CD1c-positive myeloid dendritic cell (primary cell): ENCODE data around the gene AXL.
"Not testable (repeated sequence)": the region's sequence is repeated elsewhere in the genome, so short reads cannot be mapped to it uniquely, and the experiment has no call there.

Source experiments
- DNase-seq: peaks from one replicate; pipeline ENCODE4 v3.0.0-alpha.2; 2016; ENCODE audit errors: extremely low spot score

Gene AXL

DNA sequence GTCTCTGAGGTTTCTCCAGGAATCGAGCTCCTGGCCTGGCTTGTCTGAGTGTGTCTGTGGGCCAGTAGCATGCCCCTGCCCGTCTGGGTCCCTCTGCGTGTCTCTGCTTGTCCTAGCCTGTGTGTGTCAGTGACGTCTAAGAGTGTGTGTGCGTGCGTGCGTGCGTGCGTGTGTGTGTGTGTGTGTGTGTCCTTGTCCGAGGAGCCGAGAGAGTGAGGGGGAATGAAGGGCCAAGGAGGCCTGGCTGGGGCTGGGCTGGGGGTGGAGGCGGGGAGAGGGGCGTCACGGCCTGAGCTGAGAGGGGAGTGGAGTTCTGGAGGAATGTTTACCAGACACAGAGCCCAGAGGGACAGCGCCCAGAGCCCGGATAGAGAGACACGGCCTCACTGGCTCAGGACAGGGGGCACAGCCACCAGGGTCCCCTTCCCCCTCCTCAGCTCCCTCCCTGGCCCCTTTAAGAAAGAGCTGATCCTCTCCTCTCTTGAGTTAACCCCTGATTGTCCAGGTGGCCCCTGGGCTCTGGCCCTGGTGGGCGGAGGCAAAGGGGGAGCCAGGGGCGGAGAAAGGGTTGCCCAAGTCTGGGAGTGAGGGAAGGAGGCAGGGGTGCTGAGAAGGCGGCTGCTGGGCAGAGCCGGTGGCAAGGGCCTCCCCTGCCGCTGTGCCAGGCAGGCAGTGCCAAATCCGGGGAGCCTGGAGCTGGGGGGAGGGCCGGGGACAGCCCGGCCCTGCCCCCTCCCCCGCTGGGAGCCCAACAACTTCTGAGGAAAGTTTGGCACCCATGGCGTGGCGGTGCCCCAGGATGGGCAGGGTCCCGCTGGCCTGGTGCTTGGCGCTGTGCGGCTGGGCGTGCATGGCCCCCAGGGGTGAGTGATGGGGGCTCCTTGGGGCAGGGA, at the start of gene AXL:
Gene AXL, plus strand, starts transcription at position 609 of the 893 bp plus-strand sequence. Its CDS starts 170 bp downstream, at position 779.
- DNase-seq = no peak

DNA sequence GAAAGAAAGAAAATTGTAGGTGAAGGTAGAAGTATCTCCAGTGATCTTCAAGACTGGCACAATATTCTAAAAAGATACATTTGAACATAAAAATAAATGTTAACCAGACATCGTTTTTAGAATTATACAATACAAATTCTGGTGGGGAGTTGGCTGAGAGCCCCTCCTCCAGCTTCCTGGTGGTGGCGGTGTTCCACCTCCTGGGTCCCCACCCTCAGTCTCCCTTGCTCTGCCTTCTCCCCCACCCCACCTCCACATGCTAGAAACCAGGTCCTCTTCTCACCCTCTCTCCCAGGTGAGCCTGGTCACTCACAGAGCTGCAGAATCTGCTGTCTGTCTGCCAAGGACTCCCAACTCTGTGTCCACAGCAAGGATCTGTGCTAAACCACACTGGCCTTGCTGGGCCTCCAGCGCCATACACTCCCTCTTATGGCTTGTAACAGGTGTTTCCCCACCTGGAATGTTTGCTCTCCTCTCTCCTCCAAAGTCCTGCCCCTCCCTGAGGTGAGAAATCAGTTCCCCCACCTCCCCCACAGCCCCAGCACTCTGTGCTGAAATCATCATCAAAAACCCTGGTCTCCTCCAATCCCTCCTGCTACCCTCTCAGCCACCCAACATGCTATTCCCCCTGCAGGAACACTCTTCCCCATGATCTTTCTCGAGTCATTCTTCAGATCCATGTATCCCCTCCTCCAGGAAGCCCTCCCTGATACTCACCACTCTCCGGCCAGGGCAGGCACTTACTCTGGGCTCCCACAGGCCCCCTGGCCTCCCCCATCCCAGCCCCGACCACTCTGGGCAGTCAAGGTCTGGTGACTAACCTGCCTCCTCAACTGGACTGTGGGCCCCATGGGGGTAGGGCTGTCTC, 46.5 kb upstream of the AXL start:
- DNase-seq = no peak

DNA sequence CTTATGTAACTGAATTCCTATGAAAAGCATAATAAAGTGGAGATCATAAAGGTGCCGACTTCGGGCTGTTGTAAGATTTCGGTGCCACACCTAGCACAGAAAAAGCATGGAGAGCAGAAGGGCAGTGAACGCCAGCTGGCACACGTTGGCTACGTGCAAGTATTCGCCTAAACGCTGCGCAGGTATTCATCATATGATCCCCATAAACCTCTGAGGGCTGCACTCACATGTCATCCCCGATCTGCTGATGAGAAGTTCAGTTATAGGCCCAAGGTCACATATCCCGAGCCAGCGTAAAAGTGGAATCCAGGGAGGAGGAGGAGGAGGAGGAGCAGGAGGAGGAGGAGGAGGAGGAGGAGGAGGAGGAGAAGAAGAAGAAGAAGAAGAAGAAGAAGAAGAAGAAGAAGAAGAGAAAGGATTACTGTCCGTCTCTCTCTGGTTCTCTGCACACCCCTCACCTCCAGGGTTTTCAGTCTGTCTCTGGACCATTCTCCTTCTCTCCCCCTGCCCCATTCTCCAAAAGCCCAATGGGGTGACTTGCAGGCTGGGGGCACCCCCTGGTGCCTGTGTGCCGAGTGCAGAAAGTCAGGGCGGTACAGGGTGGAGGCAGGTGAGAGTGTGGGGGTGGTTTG, 44.6 kb upstream of the AXL start:
- no peak for DNase-seq

DNA sequence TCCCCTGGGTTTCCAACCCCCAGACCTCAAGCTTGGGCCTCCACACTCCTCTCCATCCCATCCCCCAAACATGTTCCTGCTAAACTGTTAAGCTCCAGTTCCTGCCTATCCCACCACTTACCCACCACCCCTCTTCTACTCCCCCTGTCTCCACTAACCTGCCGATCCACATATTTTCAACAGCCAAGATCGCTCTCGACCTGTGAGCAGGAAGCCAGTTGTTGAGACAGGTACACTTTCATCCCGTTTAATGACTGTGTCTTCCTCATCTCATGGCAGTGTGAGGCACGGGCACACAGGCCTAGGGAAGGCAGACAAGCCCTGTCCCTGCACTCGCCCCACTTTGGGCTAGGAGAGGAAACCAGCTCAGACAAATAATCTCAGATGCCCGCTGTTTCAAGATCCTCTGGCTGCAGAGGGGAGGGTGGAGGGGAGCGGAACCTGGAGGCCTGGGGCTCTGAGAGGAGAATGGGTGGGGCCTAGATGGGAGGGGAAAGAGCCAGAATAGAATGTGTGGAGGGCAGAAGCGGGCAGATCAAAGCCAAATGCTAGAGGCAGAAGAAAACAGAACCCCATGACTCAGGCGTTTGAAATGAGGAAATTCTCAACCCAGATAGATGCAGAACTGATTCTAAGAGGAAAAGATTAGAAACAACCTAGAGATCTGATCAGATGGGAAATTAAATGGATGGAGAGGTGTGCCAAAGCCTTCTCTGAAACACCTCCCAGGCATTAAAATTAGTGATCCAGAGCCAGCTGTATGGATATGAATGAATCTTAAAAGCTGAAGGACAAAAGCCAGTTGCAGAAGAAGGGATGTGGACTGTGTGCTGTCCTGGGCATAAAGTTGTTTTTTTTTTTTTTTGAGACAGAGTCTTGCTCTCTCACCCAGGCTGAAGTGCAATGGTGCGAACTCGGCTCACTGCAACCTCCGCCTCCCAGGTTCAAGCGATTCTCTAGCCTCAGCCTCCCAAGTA, 42.9 kb upstream of the AXL start:
- DNase-seq = peak; percentile 79

DNA sequence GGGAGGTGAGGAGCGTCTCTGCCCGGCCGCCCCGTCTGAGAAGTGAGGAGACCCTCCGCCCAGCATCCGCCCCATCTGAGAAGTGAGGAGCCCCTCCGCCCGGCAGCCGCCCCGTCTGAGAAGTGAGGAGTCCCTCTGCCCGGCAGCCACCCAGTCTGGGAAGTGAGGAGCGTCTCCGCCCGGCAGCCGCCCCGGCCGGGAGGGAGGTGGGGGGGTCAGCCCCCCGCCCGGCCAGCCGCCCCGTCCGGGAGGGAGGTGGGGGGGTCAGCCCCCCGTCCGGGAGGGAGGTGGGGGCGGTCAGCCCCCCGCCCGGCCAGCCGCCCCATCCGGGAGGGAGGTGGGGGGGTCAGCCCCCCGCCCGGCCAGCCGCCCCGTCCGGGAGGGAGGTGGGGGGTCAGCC, 38.9 kb upstream of the AXL start:
- not testable (repeated sequence) for DNase-seq

DNA sequence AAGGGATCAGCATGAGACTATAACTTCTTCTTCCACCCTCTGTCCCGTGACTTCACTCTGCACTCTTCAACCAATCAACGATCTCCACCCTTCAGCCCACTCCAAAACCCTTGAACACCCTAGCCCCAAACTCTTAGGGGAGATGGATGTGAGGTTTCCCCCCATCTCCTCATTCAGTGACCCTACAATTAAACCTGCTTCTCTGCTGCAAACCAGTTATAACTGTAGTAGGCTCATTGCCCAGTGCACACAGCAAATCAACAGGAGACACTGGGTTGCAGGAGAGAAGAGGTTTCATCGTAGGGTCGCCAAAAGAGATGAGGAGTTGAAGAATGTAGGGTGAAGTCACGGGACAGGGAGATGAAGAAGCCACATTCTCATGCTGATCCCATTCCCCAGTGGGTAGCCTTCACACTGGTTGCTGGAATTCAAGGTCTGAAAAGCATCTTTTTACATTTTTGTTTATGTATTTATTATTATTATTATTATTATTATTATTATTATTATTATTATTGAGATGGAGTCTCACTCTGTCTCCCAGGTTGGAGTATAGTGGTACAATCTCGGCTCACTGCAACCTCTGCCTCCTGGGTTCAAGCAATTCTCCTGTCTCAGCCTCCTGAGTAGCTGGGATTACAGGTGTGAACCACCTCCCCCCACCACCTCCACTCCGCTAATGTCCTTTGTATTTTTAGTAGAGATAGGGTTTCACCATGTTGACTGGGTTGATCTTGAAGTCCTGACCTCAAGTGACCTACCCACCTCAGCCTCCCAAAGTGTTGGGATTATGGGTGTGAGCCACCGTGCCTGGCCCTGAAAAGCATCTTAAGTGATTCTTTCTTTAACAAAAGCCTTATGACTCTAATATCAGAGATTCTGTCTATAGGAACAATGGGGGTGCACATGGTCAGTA, 31.8 kb upstream of the AXL start:
- no peak for DNase-seq

DNA sequence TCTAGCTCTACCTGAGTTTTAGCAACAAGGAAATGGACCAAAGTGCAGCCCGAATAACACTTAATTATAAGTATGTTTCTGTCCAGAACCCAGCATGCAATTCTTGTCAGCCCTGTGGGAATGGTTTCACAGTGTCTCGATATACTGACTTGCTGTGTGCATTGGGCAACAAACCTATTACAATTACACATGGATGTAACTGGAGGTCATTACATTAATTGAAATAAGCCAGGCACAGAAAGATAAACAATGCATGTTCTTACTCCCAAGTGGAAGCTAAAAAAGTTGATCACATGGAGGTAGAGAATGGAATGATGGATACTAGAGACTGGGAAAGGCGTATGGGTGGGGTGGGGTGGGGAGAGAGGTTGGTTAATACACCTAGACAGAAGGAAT, 31.1 kb upstream of the AXL start:
- DNase-seq = no peak

DNA sequence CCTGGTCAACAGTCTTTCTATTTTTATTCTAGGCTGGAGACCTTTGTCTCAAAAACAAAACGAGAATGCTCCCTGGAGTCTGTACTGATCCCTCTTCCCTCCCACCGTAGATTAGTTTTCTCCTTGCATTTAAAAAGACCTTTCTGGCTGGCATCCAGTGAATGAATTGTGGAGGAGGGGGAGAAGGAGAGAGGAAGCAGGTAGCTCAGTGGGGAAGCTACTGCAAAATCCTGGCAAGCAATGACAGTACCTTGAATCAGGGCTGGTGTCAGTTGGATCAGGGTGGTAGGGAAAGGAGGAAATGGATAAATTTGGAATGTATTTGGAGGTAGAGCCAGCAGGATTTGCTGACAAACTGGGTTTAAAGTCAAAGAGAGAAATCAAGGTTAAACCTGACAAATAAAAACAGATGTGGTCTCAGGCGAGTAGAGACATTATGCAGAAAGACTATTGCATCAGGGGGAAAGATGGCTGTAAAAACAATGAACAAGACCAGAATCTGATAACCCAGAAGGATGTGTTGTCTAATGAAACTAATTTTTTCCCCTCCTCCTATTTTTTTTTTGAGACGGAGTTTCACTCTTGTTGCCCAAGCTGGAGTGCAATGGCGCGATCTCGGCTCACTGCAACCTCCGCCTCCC, 29.5 kb upstream of the AXL start:
- DNase-seq = no peak

DNA sequence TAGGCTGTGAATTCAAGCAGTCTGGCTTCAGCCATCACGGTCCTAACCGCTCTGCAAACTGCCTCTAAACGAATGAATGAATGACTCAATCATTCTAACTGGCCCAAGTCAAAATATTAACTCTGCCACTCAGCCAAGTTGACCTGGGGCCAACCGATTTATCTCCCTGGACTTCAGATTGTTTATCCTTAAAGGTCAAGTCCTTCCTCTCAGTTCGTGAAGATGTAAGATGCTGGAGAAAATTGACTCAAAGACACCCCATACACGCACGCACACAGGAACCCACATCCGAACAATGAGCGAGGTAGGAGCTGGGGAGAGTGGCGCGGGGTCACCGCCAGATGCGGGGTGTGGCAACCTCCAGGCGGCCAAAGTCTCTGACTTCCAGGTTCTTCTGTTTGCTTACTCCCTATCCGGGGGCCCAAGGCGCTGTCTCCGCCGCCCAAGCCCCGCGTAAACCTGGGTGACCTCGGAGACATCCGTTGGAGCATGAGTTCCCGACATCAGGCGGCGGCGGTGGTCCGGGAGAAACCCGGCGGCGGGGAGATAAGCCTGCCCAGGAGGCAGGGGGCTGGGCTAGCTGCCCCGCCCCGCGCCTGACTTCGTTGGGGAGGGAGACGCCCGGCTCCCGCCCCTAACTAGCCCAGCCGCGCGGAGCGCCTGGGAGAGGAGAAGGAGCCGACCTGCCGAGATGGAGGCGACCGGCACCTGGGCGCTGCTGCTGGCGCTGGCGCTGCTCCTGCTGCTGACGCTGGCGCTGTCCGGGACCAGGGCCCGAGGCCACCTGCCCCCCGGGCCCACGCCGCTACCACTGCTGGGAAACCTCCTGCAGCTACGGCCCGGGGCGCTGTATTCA, 26.2 kb upstream of the AXL start, which contains the start of gene CYP2S1:
Gene CYP2S1, plus strand, starts transcription at position 646 of the 856 bp plus-strand sequence. Its CDS starts 46 bp downstream, at position 692.
- DNase-seq = peak; percentile 55

DNA sequence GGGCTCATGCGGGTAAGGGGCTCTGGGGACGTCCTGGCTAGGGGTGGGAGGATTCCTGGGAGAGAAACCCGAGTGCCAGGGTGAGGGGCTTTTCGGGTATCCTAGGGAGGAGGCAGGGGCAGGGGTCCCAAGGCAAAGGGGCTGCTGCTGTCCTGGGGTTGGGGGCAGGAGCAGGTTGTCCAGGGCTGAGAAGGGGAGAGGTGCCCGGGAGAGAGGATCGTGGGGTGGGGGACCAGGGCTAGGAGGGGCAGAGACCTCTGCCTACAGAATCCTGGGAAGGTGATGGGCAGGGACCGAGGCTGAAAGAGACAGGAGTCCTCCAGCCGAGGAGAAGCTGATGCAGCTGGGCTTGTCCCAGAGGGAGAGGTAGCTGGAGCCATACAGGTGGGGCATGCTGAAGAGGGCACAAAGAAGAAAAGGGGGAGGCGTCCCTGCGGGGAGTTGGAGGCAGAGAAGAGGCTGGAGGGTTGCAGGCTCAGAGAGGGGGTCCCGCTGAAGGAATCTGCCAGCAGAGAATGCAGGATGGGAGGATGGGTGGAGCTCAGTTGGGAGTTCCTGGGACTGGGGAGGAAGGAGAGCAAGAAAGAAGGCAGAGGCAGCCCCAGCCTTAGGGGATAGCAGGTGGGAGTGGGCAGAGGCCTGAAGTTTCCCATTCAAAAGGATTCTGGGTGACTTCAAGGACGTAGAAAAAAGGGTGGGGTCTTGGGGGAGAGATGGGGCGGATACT, 25.4 kb upstream of the AXL start:
- no peak for DNase-seq

DNA sequence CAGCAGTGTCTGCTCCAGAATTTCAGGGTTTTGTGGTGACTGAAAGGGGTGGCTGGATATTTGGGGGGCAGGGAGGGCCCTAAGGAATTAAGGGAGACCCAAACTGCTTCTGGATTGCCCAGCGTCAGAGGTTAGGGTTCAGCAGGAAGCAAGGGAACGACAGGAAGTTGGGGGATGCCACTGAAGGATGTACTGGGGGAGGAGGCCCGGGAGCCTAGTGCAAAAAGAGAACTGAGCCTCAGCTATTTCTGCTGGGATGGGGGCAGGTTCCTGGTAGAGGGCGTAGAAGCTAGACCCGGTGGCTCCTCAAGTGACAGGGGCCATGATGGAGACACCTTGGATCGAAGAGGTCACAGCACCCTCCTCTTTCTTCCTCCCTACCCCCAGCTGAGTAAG, 24.9 kb upstream of the AXL start:
- peak; percentile 67 for DNase-seq

DNA sequence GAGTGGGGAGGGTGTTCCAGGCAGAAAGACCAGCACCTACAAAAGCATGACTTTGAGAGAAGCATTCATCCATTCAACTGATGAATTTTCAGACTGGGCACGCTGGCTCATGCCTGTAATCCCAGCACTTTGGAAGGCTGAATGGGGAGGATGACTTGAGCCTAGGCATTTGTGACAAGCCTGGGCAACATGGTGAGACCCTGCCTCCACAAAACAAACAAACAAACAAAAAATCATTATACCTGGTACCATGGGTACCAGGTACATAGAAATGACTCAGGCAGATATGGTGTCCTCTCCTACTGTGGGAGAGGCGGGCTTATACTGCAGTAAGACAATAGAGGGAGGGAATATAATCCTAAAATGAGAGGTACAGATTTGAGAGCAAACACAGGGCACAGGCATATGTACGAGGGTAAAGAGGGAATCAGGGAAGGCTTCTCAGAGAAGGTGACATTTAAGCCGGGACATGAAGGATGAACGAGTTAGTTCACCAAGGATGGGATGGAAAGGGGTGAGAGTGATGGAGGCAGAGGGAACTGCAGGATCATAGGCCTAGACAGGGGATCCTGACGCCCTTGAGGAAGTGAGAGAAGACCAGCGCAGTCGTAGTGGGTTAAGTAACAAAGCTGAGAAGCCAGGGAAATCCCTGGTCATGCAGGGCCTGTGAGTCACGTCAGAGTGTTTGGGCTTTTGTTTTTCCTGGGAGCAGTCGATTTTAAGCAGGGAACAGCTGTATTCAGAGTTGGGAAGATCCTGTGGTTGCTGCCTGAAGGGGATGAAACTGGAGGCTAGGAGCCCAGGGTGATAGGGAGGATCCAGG, 23.1 kb upstream of the AXL start:
- peak; percentile 81 for DNase-seq

DNA sequence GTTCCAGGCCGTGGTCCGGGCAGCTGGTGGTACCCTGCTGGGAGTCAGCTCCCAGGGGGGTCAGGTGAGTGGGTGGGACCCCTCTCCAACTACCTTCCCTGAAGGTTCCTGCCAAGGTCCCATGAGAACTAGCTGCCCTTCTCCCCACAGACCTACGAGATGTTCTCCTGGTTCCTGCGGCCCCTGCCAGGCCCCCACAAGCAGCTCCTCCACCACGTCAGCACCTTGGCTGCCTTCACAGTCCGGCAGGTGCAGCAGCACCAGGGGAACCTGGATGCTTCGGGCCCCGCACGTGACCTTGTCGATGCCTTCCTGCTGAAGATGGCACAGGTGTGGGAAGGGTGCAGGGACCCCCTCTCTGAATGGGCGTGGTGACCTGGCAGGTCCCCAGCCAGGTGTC, 20.5 kb upstream of the AXL start:
- DNase-seq = no peak

DNA sequence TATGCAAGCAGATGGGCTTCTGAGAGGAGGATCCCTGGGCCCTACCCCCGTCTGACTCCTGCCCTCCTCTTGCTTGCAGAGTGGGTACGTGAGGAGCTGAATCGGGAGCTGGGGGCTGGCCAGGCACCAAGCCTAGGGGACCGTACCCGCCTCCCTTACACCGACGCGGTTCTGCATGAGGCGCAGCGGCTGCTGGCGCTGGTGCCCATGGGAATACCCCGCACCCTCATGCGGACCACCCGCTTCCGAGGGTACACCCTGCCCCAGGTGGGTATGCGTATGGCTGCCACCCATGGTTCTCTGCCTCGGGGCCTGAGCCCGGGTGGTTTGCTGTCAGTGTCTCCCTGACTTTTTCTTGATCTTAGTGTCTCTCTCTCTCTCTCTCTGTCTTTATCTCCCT, 15.7 kb upstream of the AXL start:
- no peak for DNase-seq

DNA sequence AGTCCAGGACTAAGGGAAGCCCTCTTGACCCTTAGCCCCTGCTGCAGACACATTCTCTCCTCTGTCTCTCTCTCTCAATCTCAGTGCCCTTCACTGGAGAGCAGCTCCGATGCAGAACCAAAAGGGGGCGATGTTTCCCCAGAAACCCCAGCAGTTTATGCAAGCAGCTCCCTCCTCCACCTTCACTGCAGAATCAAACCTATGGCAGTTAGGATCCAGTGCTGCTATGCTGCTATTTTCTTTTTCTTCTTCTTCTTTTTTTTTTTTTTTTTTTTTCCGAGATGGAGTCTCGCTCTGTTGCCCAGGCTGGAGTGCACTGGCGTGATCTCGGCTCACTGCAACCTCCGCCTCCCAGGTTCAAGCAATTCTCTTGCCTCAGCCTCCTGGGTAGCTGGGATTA, 14.7 kb upstream of the AXL start:
- DNase-seq = peak; percentile 90

DNA sequence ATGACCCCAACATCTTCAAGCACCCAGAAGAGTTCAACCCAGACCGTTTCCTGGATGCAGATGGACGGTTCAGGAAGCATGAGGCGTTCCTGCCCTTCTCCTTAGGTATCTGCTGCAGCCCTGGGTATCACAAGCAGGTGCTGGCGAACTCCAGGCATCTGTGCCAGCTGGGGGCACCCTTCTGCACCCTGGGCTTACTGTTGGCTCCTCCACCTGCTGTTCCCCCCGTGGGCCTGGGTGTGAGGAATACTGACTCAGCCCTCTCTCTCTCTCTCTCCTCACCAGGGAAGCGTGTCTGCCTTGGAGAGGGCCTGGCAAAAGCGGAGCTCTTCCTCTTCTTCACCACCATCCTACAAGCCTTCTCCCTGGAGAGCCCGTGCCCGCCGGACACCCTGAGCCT, 13.0 kb upstream of the AXL start:
- no peak for DNase-seq

DNA sequence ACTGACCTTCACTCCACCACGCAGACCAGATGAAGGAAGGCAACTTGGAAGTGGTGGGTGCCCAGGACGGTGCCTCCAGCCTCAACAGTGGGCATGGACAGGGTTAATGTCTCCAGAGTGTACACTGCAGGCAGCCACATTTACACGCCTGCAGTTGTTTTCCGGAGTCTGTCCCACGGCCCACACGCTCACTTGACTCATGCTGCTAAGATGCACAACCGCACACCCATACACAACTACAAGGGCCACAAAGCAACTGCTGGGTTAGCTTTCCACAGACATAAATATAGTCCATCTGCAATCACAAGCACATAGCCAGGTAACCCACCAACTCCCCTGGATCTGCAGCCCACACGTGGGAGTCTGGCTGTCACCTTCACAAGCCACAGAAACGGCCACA, 12.6 kb upstream of the AXL start:
- DNase-seq = no peak
